ENCODE results near the gene HCK.

Gene HCK

DNA sequence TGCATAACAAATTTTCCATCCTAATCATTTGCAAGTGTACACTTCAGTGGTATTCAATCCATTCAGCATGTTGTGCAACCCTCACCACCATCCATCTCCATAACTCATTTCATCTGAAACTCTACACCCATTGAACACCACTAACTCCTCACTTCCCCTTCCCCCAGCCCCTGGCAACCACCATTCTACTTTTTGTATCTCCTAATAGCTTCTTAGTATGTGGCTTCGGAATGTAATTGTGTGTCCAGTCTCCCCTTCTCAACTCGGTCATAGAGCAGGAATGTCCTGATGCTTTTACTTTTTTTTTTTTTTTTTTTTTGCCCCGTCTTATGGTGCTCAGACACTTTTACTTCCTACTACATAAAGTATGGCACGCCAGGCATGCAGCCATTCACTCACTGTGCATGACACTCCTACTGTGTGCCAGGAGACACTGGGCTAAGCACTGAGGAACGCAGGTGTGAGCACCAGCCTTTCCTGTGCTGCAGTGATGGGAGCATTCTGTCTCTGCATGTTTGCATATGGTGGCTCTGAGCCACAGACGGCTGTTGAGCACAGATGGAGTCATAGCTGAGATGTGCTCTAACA, 15.3 kb downstream of the HCK start:
- Histone ChIP-seq H3K36me3 (ENCODE audit: control insufficient read depth, insufficient read depth, low read length, severe bottlenecking) (no peaks in the 10 kb centered on the region), H3K4me1 (ENCODE audit: control insufficient read depth, insufficient read depth, low read length) (peaks cover 18% of the 10 kb centered on the region), H3K9me3 (ENCODE audit: control insufficient read depth, low read length) (no peaks in the 10 kb centered on the region), H3K27me3 (replicated peaks; ENCODE audit: control insufficient read depth, insufficient read depth, low read length) (peaks cover 19% of the 10 kb centered on the region), H3K4me3 (ENCODE audit: low read length) (no peak overlapping the region), H3K9ac (ENCODE audit: low read length) (no peak overlapping the region)
- peak; percentile 77 for DNase-seq (ENCODE audit: low read depth)

DNA sequence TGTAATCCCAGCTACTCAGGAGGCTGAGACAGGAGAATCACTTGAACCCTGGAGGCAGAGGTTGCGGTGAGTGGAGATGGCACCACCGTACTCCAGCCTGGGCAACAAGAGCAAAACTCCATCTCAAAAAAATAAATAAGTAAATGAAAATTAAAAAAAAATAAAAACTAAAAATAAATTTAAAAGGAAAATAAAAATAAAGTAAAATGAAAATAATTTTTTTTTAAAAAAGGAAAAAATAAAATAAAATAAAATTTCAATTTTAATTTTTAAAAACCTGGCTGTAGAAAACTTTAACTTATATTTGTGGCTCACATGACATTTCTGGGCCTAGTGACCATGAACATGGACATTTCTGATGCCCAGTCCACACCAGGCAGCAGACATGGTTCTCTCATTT, 16.1 kb downstream of the HCK start:
- Histone ChIP-seq H3K4me3 (ENCODE audit: low read length) (no peak overlapping the region), H3K9ac (ENCODE audit: low read length) (no peak overlapping the region), H3K9me3 (ENCODE audit: control insufficient read depth, low read length) (no peaks in the 10 kb centered on the region), H3K4me1 (ENCODE audit: control insufficient read depth, insufficient read depth, low read length) (peaks cover 18% of the 10 kb centered on the region), H3K36me3 (ENCODE audit: control insufficient read depth, insufficient read depth, low read length, severe bottlenecking) (no peaks in the 10 kb centered on the region), H3K27me3 (replicated peaks; ENCODE audit: control insufficient read depth, insufficient read depth, low read length) (peaks cover 14% of the 10 kb centered on the region)
- DNase-seq (ENCODE audit: low read depth) = no peak

DNA sequence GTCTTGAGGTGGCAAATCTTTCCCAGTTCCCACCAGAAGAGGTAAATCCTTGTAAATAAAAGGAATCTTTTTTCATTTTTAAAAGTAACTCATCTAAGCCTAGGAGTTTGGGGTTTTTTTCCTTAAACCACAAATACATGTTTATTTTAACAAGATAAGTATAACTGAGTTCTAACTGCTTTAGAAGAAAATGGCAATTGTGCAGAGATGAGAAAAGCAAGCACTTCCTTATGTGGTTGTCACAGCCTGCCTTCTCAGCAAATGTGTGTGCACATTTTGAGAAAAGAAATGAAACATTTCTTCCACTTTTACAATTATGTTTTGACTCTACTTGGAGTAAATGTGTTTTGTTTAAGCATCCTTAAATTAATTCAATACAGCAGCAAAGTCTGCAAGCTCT, 17.7 kb downstream of the HCK start:
- peak; percentile 13 for DNase-seq (ENCODE audit: low read depth)
- Histone ChIP-seq H3K4me3 (ENCODE audit: low read length) (no peak overlapping the region), H3K9ac (ENCODE audit: low read length) (no peak overlapping the region), H3K9me3 (ENCODE audit: control insufficient read depth, low read length) (no peaks in the 10 kb centered on the region), H3K36me3 (ENCODE audit: control insufficient read depth, insufficient read depth, low read length, severe bottlenecking) (no peaks in the 10 kb centered on the region), H3K4me1 (ENCODE audit: control insufficient read depth, insufficient read depth, low read length) (peaks cover 18% of the 10 kb centered on the region), H3K27me3 (replicated peaks; ENCODE audit: control insufficient read depth, insufficient read depth, low read length) (peaks cover 14% of the 10 kb centered on the region)

DNA sequence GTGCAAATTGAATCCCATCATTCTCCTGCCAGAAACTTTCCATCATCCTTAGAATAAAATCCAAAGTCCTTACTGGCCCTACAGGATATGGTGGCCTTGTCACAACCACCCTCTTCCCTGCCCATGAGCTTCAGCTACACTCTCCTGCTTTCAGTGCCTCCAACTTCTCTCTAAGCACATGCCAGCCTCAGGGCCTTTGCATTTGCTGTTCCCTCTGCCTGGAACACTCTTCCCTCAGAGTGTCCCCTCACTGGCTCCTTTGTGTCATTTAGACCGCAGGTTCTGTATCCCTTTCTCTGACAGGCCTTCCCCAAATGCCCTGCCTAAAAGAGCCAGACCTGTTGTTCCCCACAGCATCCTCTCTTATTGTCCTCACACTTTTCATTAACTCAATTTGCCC, 18.2 kb downstream of the HCK start:
- Histone ChIP-seq H3K9me3 (ENCODE audit: control insufficient read depth, low read length) (no peaks in the 10 kb centered on the region), H3K36me3 (ENCODE audit: control insufficient read depth, insufficient read depth, low read length, severe bottlenecking) (no peaks in the 10 kb centered on the region), H3K9ac (ENCODE audit: low read length) (no peak overlapping the region), H3K27me3 (replicated peaks; ENCODE audit: control insufficient read depth, insufficient read depth, low read length) (peaks cover 18% of the 10 kb centered on the region), H3K4me1 (ENCODE audit: control insufficient read depth, insufficient read depth, low read length) (peaks cover 18% of the 10 kb centered on the region), H3K4me3 (ENCODE audit: low read length) (no peak overlapping the region)
- DNase-seq (ENCODE audit: low read depth) = no peak

DNA sequence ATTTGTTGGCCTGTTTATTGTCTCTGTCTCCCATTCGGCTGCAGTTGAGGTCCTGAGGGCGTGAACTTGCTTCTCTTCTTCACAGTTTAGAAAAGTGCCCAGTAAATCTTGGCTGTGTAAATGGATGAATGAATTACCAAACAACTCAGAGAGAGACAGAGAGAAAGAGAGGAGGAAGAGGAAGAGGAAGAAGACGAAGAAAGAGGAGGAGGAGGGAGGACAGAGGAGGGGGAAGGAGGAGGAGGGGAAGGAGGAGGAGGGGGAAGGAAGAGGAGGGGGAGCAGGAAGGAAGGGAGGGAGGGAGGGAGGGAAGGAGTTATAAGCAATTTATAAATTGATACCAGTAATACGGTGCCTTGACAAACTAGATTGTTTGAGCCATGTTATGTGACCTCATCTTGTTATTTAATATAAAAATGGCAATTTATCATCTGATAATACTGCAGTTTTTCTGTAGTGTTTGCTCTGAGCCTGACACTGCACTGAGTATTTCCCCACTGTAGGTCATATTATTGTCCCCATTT, 18.7 kb downstream of the HCK start:
- no peak overlapping the region for H3K4me3 ChIP-seq (ENCODE audit: low read length)
- no peak overlapping the region for H3K9ac ChIP-seq (ENCODE audit: low read length)
- H3K9me3 ChIP-seq (ENCODE audit: control insufficient read depth, low read length) = no peaks in the 10 kb centered on the region
- H3K4me1 ChIP-seq (ENCODE audit: control insufficient read depth, insufficient read depth, low read length) = peaks cover 18% of the 10 kb centered on the region
- peaks cover 23% of the 10 kb centered on the region for H3K27me3 ChIP-seq (replicated peaks; ENCODE audit: control insufficient read depth, insufficient read depth, low read length)
- no peak for DNase-seq (ENCODE audit: low read depth)
- H3K36me3 ChIP-seq (ENCODE audit: control insufficient read depth, insufficient read depth, low read length, severe bottlenecking) = no peaks in the 10 kb centered on the region

DNA sequence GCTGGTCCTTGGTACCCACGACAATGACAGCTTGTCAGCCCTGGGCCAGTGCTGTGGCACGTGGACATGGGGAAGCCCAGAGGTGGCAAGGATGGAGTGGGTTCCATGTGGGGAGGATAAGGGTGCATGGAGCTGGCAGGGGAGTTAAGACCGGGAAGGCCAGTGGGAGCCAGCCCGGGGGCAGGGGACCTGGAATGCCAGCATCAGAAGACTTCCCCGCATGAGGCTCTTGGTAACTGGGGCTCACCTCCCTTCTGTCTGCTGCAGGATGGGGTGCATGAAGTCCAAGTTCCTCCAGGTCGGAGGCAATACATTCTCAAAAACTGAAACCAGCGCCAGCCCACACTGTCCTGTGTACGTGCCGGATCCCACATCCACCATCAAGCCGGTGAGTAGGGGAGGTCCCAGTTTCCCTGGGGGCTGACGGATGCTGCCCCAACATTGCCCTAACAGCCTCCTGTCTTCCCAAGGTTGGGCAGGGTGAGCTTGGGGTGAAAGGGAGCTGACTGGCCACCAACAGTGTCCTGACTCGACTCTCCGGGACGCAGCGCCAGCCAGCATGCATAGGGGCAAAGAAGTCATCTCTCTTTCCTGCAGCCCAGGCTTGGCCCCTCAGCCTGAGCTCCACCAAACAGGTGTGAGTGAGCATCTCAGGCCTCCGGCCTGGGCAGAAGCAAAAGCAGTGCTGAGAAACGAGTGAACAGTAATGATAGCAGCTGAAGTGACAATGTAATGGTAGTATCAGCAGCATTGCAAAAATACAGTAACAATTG, 19.5 kb downstream of the HCK start:
- Histone ChIP-seq H3K27me3 (replicated peaks; ENCODE audit: control insufficient read depth, insufficient read depth, low read length) (peaks cover 29% of the 10 kb centered on the region), H3K36me3 (ENCODE audit: control insufficient read depth, insufficient read depth, low read length, severe bottlenecking) (no peaks in the 10 kb centered on the region), H3K4me3 (ENCODE audit: low read length) (no peak overlapping the region), H3K9me3 (ENCODE audit: control insufficient read depth, low read length) (no peaks in the 10 kb centered on the region), H3K9ac (ENCODE audit: low read length) (no peak overlapping the region), H3K4me1 (ENCODE audit: control insufficient read depth, insufficient read depth, low read length) (peaks cover 18% of the 10 kb centered on the region)
- no peak for DNase-seq (ENCODE audit: low read depth)

DNA sequence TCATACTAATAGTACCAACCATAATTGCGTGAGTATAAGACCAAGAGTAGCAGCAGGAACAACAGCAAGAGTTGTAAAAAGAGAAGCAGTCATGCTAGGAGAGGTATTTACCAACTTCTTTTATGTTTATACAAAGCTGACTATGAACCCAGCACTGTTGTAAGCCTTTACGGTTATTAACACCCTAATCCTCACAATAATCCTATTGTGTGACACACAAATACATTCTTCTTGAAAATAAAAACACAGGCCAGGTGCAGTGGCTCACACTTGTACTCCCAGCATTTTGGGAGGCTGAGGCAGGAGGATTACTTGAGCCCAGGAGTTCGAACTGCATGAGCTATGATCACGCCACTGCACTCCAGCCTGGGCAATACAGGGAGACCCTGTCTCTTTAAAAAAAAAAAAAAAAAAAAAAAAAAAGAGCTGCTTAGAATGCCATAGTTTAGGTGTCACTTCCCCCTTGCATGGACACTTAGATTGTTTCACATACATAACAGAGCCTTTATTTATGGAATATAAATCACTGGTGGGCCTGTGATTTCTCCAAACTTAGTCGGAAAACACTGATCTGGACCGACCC, 20.2 kb downstream of the HCK start:
- H3K4me1 ChIP-seq (ENCODE audit: control insufficient read depth, insufficient read depth, low read length) = peaks cover 12% of the 10 kb centered on the region
- no peaks in the 10 kb centered on the region for H3K9me3 ChIP-seq (ENCODE audit: control insufficient read depth, low read length)
- no peak overlapping the region for H3K4me3 ChIP-seq (ENCODE audit: low read length)
- no peak overlapping the region for H3K9ac ChIP-seq (ENCODE audit: low read length)
- H3K27me3 ChIP-seq (replicated peaks; ENCODE audit: control insufficient read depth, insufficient read depth, low read length) = peaks cover 30% of the 10 kb centered on the region
- H3K36me3 ChIP-seq (ENCODE audit: control insufficient read depth, insufficient read depth, low read length, severe bottlenecking) = no peaks in the 10 kb centered on the region
- DNase-seq (ENCODE audit: low read depth) = no peak

DNA sequence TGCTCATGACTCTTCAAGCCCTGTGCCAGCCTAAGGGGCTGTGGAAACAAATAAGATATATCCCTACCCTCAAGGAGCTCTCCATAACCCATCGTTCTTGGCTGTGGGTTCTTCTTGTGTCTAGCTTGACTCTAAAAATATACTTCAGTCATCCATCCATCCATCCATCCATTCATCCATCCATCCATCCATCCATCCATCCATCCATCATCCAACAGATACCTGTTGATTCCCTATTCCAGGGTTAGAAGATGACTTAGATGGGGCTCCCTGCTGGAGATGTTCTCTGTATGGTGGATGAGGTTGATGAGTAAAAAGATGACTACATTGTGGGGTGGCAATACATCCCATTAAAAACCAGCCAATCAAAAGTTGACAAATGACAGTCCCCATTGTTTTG, 23.5 kb downstream of the HCK start:
- Histone ChIP-seq H3K27me3 (replicated peaks; ENCODE audit: control insufficient read depth, insufficient read depth, low read length) (peaks cover 46% of the 10 kb centered on the region), H3K9ac (ENCODE audit: low read length) (no peak overlapping the region)

DNA sequence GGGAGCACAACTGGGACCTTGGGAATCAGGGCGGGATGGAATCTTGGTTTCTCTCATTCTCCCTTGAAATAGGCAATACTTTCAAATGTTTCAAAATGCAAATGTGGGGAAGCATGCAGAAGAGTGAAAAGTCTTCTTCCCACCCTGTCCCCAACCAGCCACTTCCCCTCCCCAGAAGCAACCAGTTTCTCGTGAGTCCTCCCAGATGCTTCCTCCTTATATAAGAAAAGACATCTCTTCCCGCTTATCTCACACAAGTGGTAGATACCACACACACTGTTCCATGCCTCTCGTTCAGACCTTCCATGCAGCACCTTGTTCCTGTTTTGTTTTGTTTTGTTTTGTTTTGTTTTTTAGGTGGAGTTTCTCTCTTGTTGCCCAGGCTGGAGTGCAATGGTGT, 25.1 kb downstream of the HCK start:
- Histone ChIP-seq H3K4me3 (ENCODE audit: low read length) (no peak overlapping the region), H3K4me1 (ENCODE audit: control insufficient read depth, insufficient read depth, low read length) (no peaks in the 10 kb centered on the region), H3K27me3 (replicated peaks; ENCODE audit: control insufficient read depth, insufficient read depth, low read length) (peaks cover 58% of the 10 kb centered on the region), H3K9me3 (ENCODE audit: control insufficient read depth, low read length) (no peaks in the 10 kb centered on the region), H3K36me3 (ENCODE audit: control insufficient read depth, insufficient read depth, low read length, severe bottlenecking) (no peaks in the 10 kb centered on the region), H3K9ac (ENCODE audit: low read length) (no peak overlapping the region)
- no peak for DNase-seq (ENCODE audit: low read depth)

More for the DNA sequence above, 23.5 kb downstream of the HCK start:
- Histone ChIP-seq H3K4me1 (ENCODE audit: control insufficient read depth, insufficient read depth, low read length) (no peaks in the 10 kb centered on the region), H3K36me3 (ENCODE audit: control insufficient read depth, insufficient read depth, low read length, severe bottlenecking) (no peaks in the 10 kb centered on the region), H3K9me3 (ENCODE audit: control insufficient read depth, low read length) (no peaks in the 10 kb centered on the region), H3K4me3 (ENCODE audit: low read length) (no peak overlapping the region)
- DNase-seq (ENCODE audit: low read depth) = no peak

DNA sequence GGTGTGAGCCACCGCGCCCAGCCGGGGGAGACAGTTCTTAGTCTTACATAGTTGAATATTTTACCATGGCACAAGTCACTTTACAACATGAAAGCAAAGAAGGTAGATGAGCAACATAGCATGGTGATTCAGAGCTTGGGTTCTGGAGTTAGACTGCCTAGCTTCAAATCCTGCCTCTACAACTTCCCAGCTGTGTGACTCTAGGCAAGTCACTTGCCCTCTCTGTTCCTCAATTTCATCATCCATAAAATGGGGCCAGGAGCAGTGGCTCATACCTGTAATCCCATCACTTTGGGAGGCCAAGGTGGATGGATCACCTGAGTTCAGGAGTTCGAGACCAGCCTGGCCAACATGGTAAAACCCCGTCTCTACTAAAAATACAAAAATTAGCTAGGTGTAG, 26.3 kb downstream of the HCK start:
- no peaks in the 10 kb centered on the region for H3K36me3 ChIP-seq (ENCODE audit: control insufficient read depth, insufficient read depth, low read length, severe bottlenecking)
- no peak overlapping the region for H3K4me3 ChIP-seq (ENCODE audit: low read length)
- peaks cover 62% of the 10 kb centered on the region for H3K27me3 ChIP-seq (replicated peaks; ENCODE audit: control insufficient read depth, insufficient read depth, low read length)
- H3K9me3 ChIP-seq (ENCODE audit: control insufficient read depth, low read length) = no peaks in the 10 kb centered on the region
- peaks cover 4% of the 10 kb centered on the region for H3K4me1 ChIP-seq (ENCODE audit: control insufficient read depth, insufficient read depth, low read length)
- no peak overlapping the region for H3K9ac ChIP-seq (ENCODE audit: low read length)
- no peak for DNase-seq (ENCODE audit: low read depth)

DNA sequence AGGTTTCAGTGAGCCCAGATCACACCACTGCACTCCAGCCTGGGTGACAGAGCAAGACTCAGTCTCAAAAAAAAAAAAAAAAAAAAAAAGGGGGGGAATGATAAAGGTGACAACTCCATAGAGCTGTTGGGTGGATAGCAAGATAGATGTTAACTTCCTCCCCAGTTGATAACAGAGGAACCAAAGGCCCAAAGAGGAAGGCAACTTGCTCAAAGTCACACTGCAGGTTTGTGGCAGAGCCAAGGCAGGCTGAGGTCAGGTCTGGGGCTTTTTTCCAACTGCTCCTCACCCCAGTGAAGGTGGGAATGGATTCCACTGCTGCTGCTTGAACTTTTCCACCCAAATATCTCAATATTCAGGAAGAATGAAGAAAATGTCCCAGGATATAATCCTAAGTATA, 26.7 kb downstream of the HCK start:
- Histone ChIP-seq H3K9ac (ENCODE audit: low read length) (no peak overlapping the region), H3K4me3 (ENCODE audit: low read length) (no peak overlapping the region), H3K27me3 (replicated peaks; ENCODE audit: control insufficient read depth, insufficient read depth, low read length) (peaks cover 64% of the 10 kb centered on the region), H3K9me3 (ENCODE audit: control insufficient read depth, low read length) (no peaks in the 10 kb centered on the region), H3K36me3 (ENCODE audit: control insufficient read depth, insufficient read depth, low read length, severe bottlenecking) (no peaks in the 10 kb centered on the region), H3K4me1 (ENCODE audit: control insufficient read depth, insufficient read depth, low read length) (peaks cover 4% of the 10 kb centered on the region)
- no peak for DNase-seq (ENCODE audit: low read depth)
